MG63 (cell line): ENCODE measurements around the gene ANOS1. TPM values are rescaled to one million over a fixed set of nuclear protein-coding genes. Genes with fewer than 3 reads are reported as not detected.
"Not testable (repeated sequence)": the region's sequence is repeated elsewhere in the genome, so short reads cannot be mapped to it uniquely, and the experiment has no call there.

ENCODE experiments used
- DNase-seq: peaks from one replicate; pipeline ENCODE4 v3.0.0-alpha.2; 2020
- H3K27me3 ChIP-seq: fragments of 250-450 bp; sonication (Bioruptor Pico); 2 replicates; pipeline ENCODE4 v1.5.1; 2020; ENCODE audit warnings: mild to moderate bottlenecking, moderate library complexity
- H3K36me3 ChIP-seq: fragments of 250-450 bp; sonication (Bioruptor Pico); 2 replicates; pipeline ENCODE4 v1.5.1; 2020; ENCODE audit warnings: mild to moderate bottlenecking, moderate library complexity
- H3K4me3 ChIP-seq: fragments of 250-450 bp; sonication (Bioruptor Pico); 2 replicates; pipeline ENCODE4 v1.5.1; 2020; ENCODE audit warnings: mild to moderate bottlenecking, moderate library complexity
- H3K9me3 ChIP-seq: fragments of 250-450 bp; sonication (Bioruptor Pico); 2 replicates; pipeline ENCODE4 v1.5.1; 2020; ENCODE audit warnings: mild to moderate bottlenecking, moderate library complexity
- total RNA-seq: library from RNA; depleted of rRNA; stranded (reverse); fragments of >200 nt; shearing (Covaris generic); gene quantifications from 2 replicates; pipeline ENCODE4 v1.2.3, GENCODE V29; 2014; ENCODE audit warnings: low replicate concordance; rRNA removed

Gene ANOS1, protein sequence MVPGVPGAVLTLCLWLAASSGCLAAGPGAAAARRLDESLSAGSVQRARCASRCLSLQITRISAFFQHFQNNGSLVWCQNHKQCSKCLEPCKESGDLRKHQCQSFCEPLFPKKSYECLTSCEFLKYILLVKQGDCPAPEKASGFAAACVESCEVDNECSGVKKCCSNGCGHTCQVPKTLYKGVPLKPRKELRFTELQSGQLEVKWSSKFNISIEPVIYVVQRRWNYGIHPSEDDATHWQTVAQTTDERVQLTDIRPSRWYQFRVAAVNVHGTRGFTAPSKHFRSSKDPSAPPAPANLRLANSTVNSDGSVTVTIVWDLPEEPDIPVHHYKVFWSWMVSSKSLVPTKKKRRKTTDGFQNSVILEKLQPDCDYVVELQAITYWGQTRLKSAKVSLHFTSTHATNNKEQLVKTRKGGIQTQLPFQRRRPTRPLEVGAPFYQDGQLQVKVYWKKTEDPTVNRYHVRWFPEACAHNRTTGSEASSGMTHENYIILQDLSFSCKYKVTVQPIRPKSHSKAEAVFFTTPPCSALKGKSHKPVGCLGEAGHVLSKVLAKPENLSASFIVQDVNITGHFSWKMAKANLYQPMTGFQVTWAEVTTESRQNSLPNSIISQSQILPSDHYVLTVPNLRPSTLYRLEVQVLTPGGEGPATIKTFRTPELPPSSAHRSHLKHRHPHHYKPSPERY
- not detected in 2 replicates for total RNA-seq

- H3K36me3 ChIP-seq: no peaks in the 10 kb centered on the region
- H3K27me3 ChIP-seq: peaks cover 9% of the 10 kb centered on the region
- H3K9me3 ChIP-seq: no peaks in the 10 kb centered on the region
- DNase-seq: peak; percentile 12
- no peak within 1 kb of the TSS for H3K4me3 ChIP-seq
Observed at GRCh38 chrX:8731559-8732395, at the start of gene ANOS1. TSS of gene ANOS1 (minus strand) at chrX:8732137. CDS start at chrX:8732036, 101 bp downstream.

GRCh38 chrX:8773117-8773516, 41.2 kb upstream of the ANOS1 start:
- Histone ChIP-seq H3K4me3 (no peak overlapping the region), H3K36me3 (no peaks in the 10 kb centered on the region), H3K27me3 (no peaks in the 10 kb centered on the region), H3K9me3 (no peaks in the 10 kb centered on the region)
- DNase-seq: no peak

DNA sequence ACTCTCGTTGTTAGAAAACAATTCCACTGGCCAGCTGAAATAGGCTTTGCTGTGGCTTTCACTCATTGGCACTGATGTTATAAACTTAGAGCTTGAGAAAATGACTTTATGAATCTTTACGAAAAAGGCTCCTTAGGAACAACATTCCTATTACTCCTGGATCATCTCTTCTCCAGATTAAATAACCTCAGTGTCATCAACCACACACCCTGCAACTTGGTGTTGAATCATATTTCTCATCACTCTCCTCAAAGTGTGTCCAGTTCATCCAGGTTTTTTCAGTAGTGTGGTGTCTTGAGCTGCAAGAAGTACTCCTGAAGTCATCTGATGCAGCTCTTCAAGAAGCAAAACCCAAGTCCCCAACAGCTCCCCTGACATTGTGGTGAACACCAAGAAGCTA, 28.1 kb upstream of the ANOS1 start:
- Histone ChIP-seq H3K4me3 (no peak overlapping the region), H3K27me3 (no peaks in the 10 kb centered on the region), H3K9me3 (no peaks in the 10 kb centered on the region), H3K36me3 (no peaks in the 10 kb centered on the region)
- DNase-seq: no peak

DNA sequence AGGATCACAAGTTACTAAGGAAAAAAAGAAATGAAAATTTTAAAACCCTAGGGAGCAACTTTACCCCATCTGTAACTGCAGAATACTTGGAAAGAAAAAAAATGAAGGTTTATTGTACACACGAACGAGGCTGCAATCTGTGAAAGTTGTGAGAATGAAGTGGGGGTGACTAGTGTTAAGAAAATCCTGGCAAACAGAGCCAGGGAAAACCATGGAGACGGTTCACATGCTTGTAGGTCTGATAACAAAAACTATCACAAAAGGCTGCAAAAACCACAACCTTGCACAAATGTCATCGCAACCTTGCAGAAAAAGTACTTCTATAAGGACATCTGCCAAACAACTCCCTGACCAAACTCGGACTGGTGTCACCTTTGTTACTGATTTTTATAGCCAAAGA, 26.8 kb upstream of the ANOS1 start:
- not testable (repeated sequence) for H3K4me3 ChIP-seq, H3K27me3 ChIP-seq, H3K36me3 ChIP-seq, H3K9me3 ChIP-seq, DNase-seq

DNA sequence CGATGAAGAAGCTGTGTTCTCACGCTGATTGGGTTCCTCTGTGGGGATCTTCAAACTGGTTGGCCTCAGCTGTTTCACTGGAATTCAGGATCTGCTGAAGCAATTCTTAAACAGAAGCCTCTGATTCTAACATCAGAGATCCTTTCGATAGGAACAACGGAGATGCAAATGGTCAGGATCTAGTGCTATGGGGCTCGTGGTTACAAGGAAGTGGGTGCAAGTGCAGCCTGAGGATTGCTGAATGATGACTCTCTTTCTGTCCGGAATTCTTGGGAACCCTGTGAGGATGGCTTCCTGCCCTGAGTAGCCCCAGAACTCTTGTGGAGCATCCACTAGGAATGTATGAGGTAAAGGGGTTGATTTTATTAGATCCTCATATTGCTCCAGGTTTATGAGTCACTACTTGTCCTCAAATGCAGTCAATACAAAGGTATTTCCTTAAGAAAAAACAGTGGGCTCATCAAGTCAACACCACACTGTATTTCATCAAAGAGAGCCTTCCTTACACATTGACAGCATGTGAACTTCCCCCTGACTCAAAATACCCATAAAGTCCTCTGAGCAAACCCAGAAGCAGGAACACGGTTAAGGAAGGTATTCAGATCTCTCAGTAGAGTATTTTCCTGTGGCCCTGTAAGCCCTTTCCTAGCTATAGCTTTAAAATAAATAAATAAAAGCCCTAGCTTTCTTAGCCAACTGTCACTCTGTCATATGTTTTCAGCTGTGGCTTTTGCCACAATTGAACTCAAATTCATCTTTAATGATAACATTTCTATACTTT, 25.9 kb upstream of the ANOS1 start:
- H3K36me3 ChIP-seq, DNase-seq, H3K27me3 ChIP-seq, H3K9me3 ChIP-seq, H3K4me3 ChIP-seq: not testable (repeated sequence)

- no peaks in the 10 kb centered on the region for H3K36me3 ChIP-seq
- DNase-seq: no peak
- H3K27me3 ChIP-seq: no peaks in the 10 kb centered on the region
- no peaks in the 10 kb centered on the region for H3K9me3 ChIP-seq
- H3K4me3 ChIP-seq: no peak overlapping the region
Observed at GRCh38 chrX:8755813-8756212, 23.9 kb upstream of the ANOS1 start.

GRCh38 chrX:8755116-8755515, 23.2 kb upstream of the ANOS1 start:
- DNase-seq: no peak
- H3K9me3 ChIP-seq: no peaks in the 10 kb centered on the region
- H3K4me3 ChIP-seq: no peak overlapping the region
- H3K36me3 ChIP-seq: no peaks in the 10 kb centered on the region
- no peaks in the 10 kb centered on the region for H3K27me3 ChIP-seq

DNA sequence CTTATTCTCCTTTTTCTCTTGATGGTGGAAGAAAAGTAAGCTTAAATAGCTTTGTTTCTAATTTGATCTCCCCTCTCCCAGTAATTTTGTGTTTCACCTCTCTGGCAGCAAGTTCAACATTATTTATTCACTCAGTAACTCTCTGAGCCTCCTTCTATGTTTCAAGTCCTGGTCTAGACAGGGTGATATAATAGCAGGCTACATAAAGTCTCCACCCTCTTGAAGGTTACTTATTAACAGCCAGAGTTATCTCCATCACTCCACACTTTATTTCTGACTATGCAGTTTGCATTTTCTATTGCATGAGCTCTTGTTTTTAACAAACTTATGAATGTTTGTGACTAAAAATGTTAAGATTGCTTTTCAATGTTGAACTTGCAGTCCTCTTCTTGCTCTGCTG, 17.8 kb upstream of the ANOS1 start:
- H3K9me3 ChIP-seq: no peaks in the 10 kb centered on the region

DNA sequence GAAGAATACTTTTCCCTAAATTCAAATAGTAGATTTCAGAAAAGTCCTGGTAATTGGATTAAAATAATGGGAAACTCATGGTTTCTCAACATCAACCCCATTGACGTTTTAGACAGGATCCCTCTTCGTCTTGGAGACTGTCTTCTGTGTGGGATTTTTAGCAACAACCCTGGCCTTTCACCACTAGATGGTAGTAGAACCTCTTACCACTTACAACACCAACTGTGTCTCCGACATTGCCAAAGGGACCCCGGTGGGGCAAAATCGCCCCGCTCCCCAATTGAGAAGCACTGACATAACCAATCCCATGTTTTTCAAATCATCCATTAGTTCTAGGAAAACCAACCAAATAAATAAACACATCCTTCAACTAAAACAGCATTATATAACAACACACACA, 16.9 kb upstream of the ANOS1 start:
- Histone ChIP-seq H3K27me3 (no peaks in the 10 kb centered on the region), H3K9me3 (no peaks in the 10 kb centered on the region), H3K4me3 (no peak overlapping the region), H3K36me3 (no peaks in the 10 kb centered on the region)
- DNase-seq: no peak

More for the DNA sequence above, 17.8 kb upstream of the ANOS1 start:
- Histone ChIP-seq H3K36me3 (no peaks in the 10 kb centered on the region), H3K4me3 (no peak overlapping the region), H3K27me3 (no peaks in the 10 kb centered on the region)
- no peak for DNase-seq

DNA sequence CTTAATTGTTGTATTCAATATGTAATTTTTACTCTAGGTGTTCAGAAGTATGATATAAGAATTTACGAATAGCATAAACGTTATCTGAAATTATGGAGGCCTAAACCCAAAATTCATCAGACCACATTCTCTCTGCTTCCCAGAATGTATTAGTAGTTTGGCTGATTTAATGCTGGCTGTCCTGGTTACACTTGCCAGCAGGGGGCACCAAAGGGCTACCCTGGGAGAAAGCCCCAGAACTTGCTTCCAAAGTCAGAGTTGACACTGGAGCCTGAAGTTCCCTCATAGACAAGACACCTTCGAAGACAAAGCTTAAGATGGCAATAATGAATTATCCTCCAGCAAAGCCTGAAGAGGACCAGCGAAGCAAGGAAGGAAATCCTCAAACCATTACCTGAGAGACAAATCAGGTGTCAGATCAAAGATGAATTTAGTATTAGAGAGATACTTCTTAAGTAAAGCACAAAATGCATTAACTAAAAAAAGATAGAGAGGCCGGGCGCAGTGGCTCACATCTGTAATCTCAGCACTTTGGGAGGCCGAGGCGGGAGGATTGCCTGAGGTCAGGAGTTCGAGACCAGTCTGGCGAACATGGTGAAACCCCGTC, 11.3 kb upstream of the ANOS1 start:
- Histone ChIP-seq H3K36me3 (no peaks in the 10 kb centered on the region), H3K27me3 (no peaks in the 10 kb centered on the region), H3K4me3 (no peak overlapping the region), H3K9me3 (no peaks in the 10 kb centered on the region)
- DNase-seq: peak; percentile 7

DNA sequence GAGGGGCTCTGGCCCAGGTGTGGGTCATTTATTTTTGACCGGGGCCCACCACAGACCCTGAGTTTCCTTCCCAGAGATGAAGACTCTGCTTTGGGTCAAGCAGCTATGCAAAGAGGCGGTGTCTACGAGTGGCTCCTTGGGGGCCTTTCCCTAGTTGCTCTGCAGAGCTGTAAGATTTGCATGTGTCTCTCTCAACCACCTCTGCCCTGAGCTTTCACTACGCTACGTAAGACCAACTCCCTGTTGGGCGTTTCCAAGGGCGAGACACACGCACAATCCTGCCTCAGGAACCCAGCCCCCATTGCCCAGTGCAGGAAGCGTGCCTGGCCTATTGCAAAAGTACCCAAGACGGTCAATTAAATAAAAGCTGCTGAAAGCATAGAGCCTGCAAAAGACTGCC, 10.0 kb upstream of the ANOS1 start:
- Histone ChIP-seq H3K27me3 (no peaks in the 10 kb centered on the region), H3K36me3 (no peaks in the 10 kb centered on the region), H3K4me3 (no peak overlapping the region), H3K9me3 (no peaks in the 10 kb centered on the region)
- no peak for DNase-seq

GRCh38 chrX:8738588-8739189, 6.8 kb upstream of the ANOS1 start:
- H3K36me3 ChIP-seq: no peaks in the 10 kb centered on the region
- peak; percentile 4 for DNase-seq

DNA sequence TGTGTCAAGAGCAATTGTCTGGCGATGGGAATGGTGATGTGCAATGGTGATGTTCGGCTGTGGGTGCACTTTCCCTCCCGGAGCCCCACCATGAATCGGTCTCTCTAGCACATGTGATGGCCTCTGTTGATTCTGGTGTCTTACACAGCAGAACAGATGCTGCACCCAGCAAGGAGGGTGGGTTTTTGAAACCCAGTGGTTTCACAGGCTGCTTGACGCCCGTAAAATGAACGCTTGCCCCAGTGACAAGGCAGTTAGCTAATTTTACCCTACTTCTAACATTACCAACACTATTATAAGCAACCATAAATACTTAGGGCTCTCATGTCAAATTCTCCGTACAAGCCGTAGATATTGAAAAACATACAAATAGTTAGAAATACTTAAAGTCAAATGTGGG, 5.9 kb upstream of the ANOS1 start:
- Histone ChIP-seq H3K4me3 (no peak overlapping the region), H3K9me3 (no peaks in the 10 kb centered on the region), H3K27me3 (no peaks in the 10 kb centered on the region), H3K36me3 (no peaks in the 10 kb centered on the region)
- no peak for DNase-seq

More at GRCh38 chrX:8738588-8739189, 6.8 kb upstream of the ANOS1 start:
- H3K4me3 ChIP-seq: no peak overlapping the region
- H3K9me3 ChIP-seq: no peaks in the 10 kb centered on the region
- H3K27me3 ChIP-seq: no peaks in the 10 kb centered on the region

- Histone ChIP-seq H3K4me3 (no peak overlapping the region), H3K36me3 (no peaks in the 10 kb centered on the region), H3K9me3 (no peaks in the 10 kb centered on the region), H3K27me3 (peaks cover 9% of the 10 kb centered on the region)
- no peak for DNase-seq
Observed at GRCh38 chrX:8730812-8731558, 952 bp downstream of the ANOS1 start.

DNA sequence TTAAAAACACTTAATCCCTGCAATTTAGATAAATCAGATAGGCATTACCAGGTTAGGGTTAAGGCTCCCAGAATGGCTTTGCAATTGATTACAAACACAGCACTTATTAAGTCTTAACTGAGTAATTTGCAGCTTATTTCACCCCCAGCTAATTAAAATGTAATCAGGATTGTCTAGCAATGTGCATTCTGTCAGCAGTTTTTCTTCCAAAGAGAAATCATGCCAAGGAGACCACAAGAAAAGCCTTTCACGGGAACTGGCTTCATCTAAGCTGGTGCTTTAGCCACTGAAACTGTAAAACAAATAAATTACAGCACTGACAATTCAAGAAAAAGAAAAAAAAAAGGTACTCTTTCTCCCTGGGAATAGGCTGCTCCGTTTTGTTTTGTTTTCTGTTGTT, 2.1 kb downstream of the ANOS1 start:
- no peaks in the 10 kb centered on the region for H3K36me3 ChIP-seq
- no peak for DNase-seq
- H3K4me3 ChIP-seq: no peak overlapping the region
- no peaks in the 10 kb centered on the region for H3K9me3 ChIP-seq
- H3K27me3 ChIP-seq: peaks cover 9% of the 10 kb centered on the region
